HG03457 (cell line): ENCODE results near the gene SLC30A3.
"Not testable (repeated sequence)": the region's sequence is repeated elsewhere in the genome, so short reads cannot be mapped to it uniquely, and the experiment has no call there.

Experiments
- ATAC-seq: cut with Tn5 transposase; IDR thresholded peaks from one replicate; pipeline ENCODE4 v1.9.1; 2021; ENCODE audit warnings: moderate number of reproducible peaks; ENCODE audit not compliant: unreplicated experiment

Gene SLC30A3

GRCh38 chr2:27288610-27289009, 25.8 kb upstream of the SLC30A3 start:
- no peak for ATAC-seq

- no peak for ATAC-seq
Measured at GRCh38 chr2:27285481-27285880, 22.6 kb upstream of the SLC30A3 start.

GRCh38 chr2:27284996-27285395, 22.1 kb upstream of the SLC30A3 start:
- no peak for ATAC-seq

- ATAC-seq = no peak
Measured at GRCh38 chr2:27282892-27283291, 20.0 kb upstream of the SLC30A3 start.

GRCh38 chr2:27281855-27282559, 19.2 kb upstream of the SLC30A3 start, which contains the start of gene TRIM54:
Gene TRIM54, plus strand, starts transcription at chr2:27282429. Its CDS starts 303 bp downstream, at chr2:27282732.
- ATAC-seq = no peak

GRCh38 chr2:27281442-27281841, 18.6 kb upstream of the SLC30A3 start:
- ATAC-seq = no peak

DNA sequence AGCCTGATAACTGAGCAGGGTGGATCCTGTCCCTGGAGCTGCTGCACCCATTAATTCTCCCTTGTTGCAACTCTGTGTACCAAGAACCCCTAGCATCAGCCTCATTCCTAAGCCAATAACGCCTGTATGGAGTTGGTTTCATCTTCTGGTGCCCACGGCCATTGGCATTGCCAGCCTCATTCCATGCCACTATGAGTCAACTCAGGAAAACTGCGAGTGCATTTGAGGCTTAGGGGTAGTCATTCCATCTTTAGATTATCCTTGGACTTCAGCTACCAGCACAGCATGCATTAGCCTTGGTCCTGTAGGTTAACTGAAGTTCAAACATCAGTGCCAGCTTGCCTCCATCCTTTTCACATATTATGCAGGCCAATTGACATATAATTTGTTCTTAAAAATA, 18.0 kb upstream of the SLC30A3 start:
- no peak for ATAC-seq

DNA sequence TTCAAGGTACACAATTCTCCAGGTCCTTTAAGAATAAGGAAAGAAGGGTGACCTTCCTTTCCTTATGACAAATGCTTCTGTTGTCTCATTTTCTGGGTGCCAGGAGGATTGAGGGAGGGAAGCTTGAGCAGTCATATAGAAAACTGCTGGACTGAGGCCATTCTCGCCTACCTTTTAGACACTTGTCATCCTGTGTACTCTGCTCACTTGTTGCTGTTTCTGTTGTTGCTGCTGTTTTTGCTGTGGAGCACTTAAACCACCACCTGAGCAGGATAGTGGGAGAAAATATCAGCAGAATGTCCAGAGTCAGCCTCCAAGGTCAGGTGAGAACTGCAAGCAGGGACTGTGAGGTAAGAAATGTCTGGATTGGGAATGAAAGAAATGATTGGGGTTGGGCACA, 15.2 kb upstream of the SLC30A3 start:
- no peak for ATAC-seq

GRCh38 chr2:27275211-27276150, 12.6 kb upstream of the SLC30A3 start, which contains the start of gene DNAJC5G:
Gene DNAJC5G, plus strand, starts transcription at chr2:27275433. Its CDS starts 1,296 bp downstream, at chr2:27276729.
- ATAC-seq = no peak

DNA sequence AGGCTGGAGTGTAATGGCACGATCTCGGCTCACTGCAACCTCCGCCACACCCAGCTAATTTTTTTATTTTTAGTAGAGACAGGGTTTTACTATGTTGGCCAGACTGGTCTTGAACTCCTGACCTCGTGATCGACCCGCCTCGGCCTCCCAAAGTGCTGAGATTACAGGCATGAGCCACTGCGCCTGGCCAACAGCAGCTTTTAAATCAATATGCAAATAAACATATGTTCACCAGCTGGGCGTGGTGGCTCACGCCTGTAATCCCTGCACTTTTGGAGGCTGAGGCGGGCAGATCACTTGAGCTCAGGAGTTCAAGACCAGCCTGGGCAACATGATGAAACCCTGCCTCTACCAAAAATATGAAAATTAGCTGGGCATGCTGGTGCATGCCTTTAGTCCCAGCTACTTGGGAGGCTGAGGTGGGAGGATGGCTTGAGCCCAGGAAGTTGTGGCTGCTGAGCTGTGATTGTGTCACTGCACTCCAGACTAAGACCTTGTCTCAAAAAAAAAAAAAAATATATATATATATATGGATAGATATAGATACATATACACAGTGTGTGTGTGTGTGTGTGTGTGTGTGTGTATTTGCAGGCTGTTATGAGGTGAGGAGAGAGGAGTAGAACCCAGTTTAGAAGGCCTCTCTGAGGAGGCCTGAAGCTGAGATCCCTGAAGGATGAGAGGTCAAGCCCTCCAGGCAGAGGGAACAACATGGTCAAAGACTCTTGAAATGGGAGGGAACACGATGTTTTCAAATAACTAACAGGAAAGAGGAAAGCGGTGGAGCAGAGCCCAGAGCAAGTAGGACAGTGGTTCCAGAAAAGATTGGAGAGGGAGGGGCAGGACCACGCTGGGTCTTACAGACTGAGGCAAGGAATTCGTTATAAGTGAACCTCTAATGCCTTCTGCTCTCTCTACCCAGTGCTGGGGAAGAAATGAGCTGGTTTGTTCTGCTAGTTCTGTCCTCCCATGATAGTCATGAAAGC, 10.0 kb upstream of the SLC30A3 start:
- ATAC-seq = not testable (repeated sequence)

- ATAC-seq = no peak
Measured at GRCh38 chr2:27271631-27272340, 8.9 kb upstream of the SLC30A3 start.

DNA sequence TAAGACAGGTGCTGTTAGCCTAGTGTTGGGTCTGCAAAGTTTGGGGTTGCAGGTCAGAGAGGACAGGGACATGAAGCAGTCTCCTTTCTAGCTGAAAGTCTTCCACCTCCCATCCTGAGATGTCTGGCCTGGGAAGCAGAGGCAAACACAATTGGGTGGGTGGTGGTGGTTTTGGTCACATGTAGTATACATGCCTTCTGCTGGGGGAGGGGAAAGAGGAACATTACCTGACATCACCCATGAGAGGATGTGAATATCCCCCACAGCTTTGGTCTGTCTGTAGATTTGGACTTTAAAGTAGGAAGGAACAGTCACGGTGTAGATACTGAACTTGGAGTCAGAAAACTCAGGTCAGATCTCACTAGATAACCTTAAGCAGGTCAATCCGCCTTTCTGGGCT, 7.8 kb upstream of the SLC30A3 start:
- no peak for ATAC-seq

DNA sequence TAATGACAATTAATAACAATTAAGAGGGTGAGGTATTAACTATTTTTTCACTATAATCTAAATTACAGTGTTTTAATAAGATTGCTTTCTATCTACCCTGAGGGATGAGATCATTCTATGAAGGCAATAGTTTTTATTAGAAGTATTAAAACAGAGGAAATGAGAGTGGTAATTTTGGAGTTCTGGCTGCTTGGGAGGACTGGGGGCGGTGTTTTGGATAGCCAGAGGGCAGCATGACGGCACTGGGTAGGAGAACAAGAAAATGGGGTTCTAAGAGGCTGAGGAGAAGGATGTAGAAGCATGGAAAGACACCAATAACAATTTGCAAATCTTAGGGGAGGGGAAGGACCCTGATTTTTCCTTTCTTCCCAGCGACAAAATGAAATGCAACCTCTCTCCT, 7.3 kb upstream of the SLC30A3 start:
- no peak for ATAC-seq

DNA sequence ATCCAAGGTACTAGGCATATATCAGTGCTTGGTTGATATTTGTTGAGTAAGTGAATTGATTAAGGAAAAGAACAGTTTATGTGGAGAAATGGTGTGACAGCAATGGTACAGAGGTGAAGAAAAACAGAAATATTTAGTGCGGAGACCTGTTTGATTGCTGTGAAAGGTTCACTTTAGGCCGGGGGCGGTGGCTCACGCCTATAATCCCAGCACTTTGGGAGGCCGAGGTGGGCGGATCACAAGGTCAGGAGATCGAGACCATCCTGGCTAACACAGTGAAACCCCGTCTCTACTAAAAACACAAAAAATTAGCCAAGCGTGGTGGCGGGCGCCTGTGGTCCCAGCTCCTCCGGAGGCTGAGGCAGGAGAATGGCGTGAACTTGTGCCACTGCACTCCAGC, 5.4 kb upstream of the SLC30A3 start:
- ATAC-seq = not testable (repeated sequence)

DNA sequence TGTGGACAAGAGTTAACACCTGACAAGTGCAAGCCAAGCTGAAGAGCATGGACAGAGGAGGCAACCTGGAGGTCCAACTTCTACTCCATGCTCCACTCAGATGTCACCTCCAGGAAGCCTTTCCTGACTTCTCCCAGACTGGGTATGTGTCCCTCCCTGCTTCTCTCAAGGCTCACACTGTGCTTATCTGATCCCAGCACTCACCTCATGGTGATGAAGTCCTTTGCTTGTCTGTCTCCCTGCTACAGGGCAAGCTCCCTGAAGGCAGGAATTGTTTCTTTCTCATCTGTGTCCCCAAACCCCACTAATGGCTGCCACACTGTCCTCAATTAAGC, 2.7 kb upstream of the SLC30A3 start:
- no peak for ATAC-seq

DNA sequence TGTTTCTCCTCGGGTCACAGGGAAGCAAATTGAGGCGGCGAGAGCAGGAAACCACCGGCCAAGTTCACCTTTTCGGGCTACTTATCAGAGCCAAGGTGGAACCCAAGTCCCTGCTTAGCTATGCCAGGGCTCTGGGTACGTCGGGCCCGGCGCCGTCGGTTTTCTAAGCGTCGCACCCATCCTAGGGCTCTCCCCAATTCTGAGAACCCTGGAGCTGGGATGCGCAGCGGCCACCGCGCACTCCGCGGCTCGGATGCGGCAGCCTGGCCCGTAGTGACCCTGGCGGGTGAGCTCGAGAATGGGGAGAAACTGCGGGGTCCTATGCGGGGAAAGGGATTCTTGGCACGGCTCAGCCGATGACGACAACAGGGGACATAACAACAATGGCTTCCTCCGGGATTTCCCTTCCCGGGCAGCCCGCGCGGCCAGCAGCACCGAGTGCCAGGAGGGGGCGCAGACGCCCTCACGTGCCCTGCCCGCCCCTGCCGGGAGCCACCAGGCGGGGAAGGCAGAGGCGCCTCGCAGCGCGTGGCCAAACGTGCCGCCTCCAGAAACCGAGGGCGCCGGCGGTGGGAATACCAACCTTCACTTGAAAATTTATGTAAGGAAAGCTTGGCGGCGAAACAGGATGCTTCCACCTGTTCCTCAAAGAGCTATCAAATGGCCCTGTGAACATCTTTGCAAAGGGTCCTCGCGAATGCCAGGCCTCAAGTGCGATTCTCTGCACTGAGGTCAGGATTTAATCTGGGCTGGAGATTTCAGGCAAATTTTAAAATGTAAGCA, 2.1 kb upstream of the SLC30A3 start:
- no peak for ATAC-seq

DNA sequence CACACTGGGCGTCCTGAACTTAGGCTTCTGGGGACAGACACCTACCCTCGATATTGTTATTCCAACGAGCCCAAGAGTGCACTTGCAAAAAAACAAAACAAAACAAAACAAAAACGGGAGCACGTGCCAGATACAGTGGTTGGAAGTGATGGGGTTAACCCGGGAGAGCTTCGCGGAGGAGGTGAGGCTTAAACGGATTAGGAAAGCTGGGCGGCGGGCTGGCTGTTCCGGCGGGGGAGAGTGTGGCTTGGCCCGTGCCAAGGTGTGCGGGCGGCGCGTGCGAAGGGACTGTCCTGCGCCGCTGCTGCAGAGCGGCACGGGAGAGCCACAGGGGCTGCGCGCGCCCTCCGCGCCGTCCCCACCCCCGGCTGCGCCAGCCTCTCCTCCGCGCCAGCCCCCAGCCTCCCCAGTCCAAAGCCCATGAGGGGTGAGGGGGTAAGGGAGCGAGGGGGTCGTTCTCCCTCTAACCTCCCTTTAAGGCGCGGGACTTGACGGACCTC, 1.5 kb upstream of the SLC30A3 start:
- no peak for ATAC-seq

- no peak for ATAC-seq
Measured at GRCh38 chr2:27263287-27264252, 723 bp upstream of the SLC30A3 start.
